ENCODE results near the gene PGAP6. TPM values are rescaled to one million over a fixed set of nuclear protein-coding genes. Genes with fewer than 3 reads are reported as not detected.
A peak's percentile ranks its signal among the peaks of the same experiment; 100 is the strongest.

The PGAP6 gene
- total and polyA plus RNA-seq, 2 of the 13 experiments (the other 11 are each of a cell fraction or from before 2014, with no cell fraction given): 52.7 to 136 TPM

DNA sequence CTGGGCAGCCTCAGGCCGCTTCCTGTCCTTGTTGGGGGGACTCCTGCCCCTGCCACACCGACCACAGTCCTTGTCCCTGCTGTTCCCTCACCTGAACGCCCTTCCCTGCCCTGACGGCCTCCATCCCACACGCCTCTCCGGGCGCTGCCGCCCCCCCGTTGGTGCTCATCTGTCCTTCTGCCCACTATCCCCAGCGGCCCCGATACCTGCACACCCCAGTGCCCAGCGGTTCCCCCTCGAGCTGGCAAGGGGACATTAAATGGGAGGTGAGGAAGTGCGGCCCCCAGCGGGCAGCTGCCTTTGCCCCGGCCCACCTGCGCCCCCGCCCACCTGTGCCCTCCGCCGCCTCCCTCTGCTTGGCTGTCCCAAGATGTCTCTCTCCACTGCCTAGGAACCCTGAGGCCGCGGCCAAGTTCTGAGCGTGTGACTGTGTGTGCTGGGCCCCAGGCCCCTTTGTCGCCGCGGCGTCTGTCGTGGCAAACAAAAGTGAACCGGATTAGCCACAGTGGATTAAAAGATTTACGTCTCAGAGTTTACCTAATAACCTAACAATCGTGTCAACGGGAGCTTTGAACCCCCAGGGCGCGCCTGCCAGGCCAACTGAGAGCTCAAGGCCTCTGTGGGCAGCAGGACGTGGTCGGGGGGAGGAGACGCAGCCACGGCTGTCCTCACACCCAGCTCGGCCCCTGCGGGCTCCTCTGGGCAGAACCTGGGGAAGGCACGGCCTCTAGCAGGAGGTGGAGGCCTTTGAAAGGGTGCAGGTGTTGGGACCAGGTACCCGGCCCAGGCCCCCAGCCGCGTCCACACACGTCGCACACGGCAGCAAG, 21.7 kb downstream of the PGAP6 start (continued):
- 0 out of 2 replicates have a peak, but pooled peaks have one; percentile 38 for TF ChIP-seq HOXA3 (CRISPR knock-in tag; IDR thresholded peaks at IDR 0.05)
- TF ChIP-seq PCBP1 (IDR thresholded peaks at IDR 0.05; ENCODE audit: borderline replicate concordance, low read depth, low read length): no peak
- no peak for TF ChIP-seq ZFP62 (CRISPR knock-in tag; IDR thresholded peaks at IDR 0.05)
- no peak for TF ChIP-seq KLF9 (CRISPR knock-in tag; IDR thresholded peaks at IDR 0.05; ENCODE audit: low read depth)
- TF ChIP-seq, protein P1, sequence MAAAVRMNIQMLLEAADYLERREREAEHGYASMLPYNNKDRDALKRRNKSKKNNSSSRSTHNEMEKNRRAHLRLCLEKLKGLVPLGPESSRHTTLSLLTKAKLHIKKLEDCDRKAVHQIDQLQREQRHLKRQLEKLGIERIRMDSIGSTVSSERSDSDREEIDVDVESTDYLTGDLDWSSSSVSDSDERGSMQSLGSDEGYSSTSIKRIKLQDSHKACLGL (CRISPR knock-in tag; IDR thresholded peaks at IDR 0.05): 0 out of 2 replicates have a peak, but pooled peaks have one; percentile 10
- no peak for TF ChIP-seq THYN1 (CRISPR knock-in tag; IDR thresholded peaks at IDR 0.05; ENCODE audit: borderline replicate concordance, low read depth)
- TF ChIP-seq, protein P2, sequence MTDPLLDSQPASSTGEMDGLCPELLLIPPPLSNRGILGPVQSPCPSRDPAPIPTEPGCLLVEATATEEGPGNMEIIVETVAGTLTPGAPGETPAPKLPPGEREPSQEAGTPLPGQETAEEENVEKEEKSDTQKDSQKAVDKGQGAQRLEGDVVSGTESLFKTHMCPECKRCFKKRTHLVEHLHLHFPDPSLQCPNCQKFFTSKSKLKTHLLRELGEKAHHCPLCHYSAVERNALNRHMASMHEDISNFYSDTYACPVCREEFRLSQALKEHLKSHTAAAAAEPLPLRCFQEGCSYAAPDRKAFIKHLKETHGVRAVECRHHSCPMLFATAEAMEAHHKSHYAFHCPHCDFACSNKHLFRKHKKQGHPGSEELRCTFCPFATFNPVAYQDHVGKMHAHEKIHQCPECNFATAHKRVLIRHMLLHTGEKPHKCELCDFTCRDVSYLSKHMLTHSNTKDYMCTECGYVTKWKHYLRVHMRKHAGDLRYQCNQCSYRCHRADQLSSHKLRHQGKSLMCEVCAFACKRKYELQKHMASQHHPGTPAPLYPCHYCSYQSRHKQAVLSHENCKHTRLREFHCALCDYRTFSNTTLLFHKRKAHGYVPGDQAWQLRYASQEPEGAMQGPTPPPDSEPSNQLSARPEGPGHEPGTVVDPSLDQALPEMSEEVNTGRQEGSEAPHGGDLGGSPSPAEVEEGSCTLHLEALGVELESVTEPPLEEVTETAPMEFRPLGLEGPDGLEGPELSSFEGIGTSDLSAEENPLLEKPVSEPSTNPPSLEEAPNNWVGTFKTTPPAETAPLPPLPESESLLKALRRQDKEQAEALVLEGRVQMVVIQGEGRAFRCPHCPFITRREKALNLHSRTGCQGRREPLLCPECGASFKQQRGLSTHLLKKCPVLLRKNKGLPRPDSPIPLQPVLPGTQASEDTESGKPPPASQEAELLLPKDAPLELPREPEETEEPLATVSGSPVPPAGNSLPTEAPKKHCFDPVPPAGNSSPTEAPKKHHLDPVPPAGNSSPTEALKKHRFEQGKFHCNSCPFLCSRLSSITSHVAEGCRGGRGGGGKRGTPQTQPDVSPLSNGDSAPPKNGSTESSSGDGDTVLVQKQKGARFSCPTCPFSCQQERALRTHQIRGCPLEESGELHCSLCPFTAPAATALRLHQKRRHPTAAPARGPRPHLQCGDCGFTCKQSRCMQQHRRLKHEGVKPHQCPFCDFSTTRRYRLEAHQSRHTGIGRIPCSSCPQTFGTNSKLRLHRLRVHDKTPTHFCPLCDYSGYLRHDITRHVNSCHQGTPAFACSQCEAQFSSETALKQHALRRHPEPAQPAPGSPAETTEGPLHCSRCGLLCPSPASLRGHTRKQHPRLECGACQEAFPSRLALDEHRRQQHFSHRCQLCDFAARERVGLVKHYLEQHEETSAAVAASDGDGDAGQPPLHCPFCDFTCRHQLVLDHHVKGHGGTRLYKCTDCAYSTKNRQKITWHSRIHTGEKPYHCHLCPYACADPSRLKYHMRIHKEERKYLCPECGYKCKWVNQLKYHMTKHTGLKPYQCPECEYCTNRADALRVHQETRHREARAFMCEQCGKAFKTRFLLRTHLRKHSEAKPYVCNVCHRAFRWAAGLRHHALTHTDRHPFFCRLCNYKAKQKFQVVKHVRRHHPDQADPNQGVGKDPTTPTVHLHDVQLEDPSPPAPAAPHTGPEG (CRISPR knock-in tag; IDR thresholded peaks at IDR 0.05): no peak
- 0 out of 2 replicates have a peak, but pooled peaks have one; percentile 25 for TF ChIP-seq CAMTA2 (CRISPR knock-in tag; IDR thresholded peaks at IDR 0.05; ENCODE audit: borderline replicate concordance)
- TF ChIP-seq ZNF552 (CRISPR knock-in tag; IDR thresholded peaks at IDR 0.05; ENCODE audit: borderline replicate concordance): no peak
- TF ChIP-seq ZNF674 (CRISPR knock-in tag; IDR thresholded peaks at IDR 0.05; ENCODE audit: low read depth): no peak
- peak; percentile 39; the same call in 1 of the 2 replicates for TF ChIP-seq RARA (CRISPR knock-in tag; IDR thresholded peaks at IDR 0.05)
- TF ChIP-seq, protein P3, sequence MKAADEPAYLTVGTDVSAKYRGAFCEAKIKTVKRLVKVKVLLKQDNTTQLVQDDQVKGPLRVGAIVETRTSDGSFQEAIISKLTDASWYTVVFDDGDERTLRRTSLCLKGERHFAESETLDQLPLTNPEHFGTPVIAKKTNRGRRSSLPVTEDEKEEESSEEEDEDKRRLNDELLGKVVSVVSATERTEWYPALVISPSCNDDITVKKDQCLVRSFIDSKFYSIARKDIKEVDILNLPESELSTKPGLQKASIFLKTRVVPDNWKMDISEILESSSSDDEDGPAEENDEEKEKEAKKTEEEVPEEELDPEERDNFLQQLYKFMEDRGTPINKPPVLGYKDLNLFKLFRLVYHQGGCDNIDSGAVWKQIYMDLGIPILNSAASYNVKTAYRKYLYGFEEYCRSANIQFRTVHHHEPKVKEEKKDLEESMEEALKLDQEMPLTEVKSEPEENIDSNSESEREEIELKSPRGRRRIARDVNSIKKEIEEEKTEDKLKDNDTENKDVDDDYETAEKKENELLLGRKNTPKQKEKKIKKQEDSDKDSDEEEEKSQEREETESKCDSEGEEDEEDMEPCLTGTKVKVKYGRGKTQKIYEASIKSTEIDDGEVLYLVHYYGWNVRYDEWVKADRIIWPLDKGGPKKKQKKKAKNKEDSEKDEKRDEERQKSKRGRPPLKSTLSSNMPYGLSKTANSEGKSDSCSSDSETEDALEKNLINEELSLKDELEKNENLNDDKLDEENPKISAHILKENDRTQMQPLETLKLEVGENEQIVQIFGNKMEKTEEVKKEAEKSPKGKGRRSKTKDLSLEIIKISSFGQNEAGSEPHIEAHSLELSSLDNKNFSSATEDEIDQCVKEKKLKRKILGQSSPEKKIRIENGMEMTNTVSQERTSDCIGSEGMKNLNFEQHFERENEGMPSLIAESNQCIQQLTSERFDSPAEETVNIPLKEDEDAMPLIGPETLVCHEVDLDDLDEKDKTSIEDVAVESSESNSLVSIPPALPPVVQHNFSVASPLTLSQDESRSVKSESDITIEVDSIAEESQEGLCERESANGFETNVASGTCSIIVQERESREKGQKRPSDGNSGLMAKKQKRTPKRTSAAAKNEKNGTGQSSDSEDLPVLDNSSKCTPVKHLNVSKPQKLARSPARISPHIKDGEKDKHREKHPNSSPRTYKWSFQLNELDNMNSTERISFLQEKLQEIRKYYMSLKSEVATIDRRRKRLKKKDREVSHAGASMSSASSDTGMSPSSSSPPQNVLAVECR (CRISPR knock-in tag; IDR thresholded peaks at IDR 0.05; ENCODE audit: borderline replicate concordance): peak; percentile 42; the same call in 1 of the 2 replicates
